Measurements from ENCODE around the gene SPTLC2. TPM values are rescaled to one million over a fixed set of nuclear protein-coding genes. Genes with fewer than 3 reads are reported as not detected.
A peak's percentile ranks its signal among the peaks of the same experiment; 100 is the strongest.

Gene SPTLC2
- total RNA-seq, 4 donors from 2014 or later: 14.5 to 51.3 (median 35.8) TPM

- intact Hi-C loops (cut with DNase I; ENCODE audit: low total_unique reads) (no loop called here), in situ Hi-C loops (cut with MboI; ENCODE audit: low pct_ligation_motif_present in 1 of 4, low pct_unique_long_range_greater_than_20kb in 1 of 4, low sequenced_read_pairs in 3 of 4) (no loop called here)
- TF ChIP-seq CTCF (IDR thresholded peaks at IDR 0.05) (no peak), POLR2A (IDR thresholded peaks at IDR 0.05) (no peak), POLR2AphosphoS5 (IDR thresholded peaks at IDR 0.05) (no peak), EP300 (IDR thresholded peaks at IDR 0.05; ENCODE audit: low read depth) (no peak)
- Histone ChIP-seq H3K27me3 (no peaks in the 10 kb centered on the region), H3K9me3 (no peaks in the 10 kb centered on the region), H3K27ac (peak overlapping the region in 3 of 4 donors; percentile 36 to 64 (median 50)), H3K4me1 (peaks cover 0 to 17% (median 4%) of the 10 kb centered on the region in 4 donors), H3K4me3 (no peak overlapping the region), H3K36me3 (no peaks in the 10 kb centered on the region)
- WGBS, 2 donors (ENCODE audit: low coverage in 1 of 2): 43% methylated on average over 2 of the region's 2 CpGs; no CpG with 5 or more reads in 1 of the 2 donors
- DNase-seq: no peak
Measured at GRCh38 chr14:77648520-77649200, 32.2 kb upstream of the SPTLC2 start.

DNA sequence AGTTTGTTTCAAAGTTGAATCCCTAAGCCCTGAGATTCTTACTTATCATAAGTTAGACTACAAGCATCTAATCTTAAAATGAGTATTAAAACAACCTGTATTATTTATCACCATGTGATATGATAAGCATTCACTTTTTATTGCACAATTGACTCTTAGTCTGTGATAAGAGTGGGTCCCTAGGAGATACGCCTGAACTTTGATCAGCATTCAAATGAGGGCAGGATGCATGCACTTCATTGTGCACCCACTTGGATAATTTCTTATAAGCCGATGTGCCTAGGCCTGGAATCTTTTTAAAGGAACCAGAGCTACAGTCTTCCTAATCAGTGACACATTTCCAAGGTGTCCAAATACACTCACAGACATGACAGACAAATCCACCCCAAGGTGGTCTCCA lies 31.4 kb upstream of the SPTLC2 start:
- in situ Hi-C loops (cut with MboI; ENCODE audit: low pct_ligation_motif_present in 1 of 4, low pct_unique_long_range_greater_than_20kb in 1 of 4, low sequenced_read_pairs in 3 of 4): no loop called here
- H3K4me3 ChIP-seq: no peak overlapping the region
- peak; percentile 21 for DNase-seq
- TF ChIP-seq CTCF (IDR thresholded peaks at IDR 0.05) (peak in 2 of 5 experiments; percentile 47 to 59), POLR2A (IDR thresholded peaks at IDR 0.05) (no peak)
- intact Hi-C loops (cut with DNase I; ENCODE audit: low total_unique reads): no loop called here
- peaks cover 0 to 16% (median 4%) of the 10 kb centered on the region in 4 donors for H3K4me1 ChIP-seq
- no peaks in the 10 kb centered on the region for H3K9me3 ChIP-seq
- peak overlapping the region in 2 of 4 donors; percentile 50 to 64 for H3K27ac ChIP-seq
- 50 to 52% methylated on average over 1 to 2 of the region's 2 CpGs for WGBS, 2 donors (ENCODE audit: low coverage in 1 of 2)
- no peaks in the 10 kb centered on the region for H3K27me3 ChIP-seq
- H3K36me3 ChIP-seq: no peaks in the 10 kb centered on the region

DNA sequence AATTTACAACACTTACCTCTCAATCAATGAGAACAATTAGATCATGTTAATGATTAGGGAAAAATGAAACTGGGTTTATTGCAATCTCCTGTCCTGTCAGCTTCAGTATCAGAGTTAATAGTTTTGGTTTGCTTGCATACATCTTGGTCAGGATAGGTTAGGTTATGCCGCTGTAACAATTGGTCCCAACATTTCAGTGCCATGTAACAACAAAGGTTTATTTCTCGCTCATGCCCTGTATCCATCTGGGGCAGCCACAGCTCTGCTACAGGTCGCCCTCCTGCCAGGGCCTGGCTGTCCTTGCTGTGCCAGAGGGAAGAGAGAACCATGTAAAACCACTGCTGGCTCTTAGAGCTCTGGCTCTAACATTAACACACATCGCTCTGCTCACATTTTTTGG lies 30.5 kb upstream of the SPTLC2 start:
- DNase-seq: no peak
- H3K4me3 ChIP-seq: no peak overlapping the region
- no peak overlapping the region for H3K27ac ChIP-seq
- no peaks in the 10 kb centered on the region for H3K36me3 ChIP-seq
- 92% methylated on average over 4 of the region's 4 CpGs; no CpG with 5 or more reads in 1 of the 2 donors for WGBS, 2 donors (ENCODE audit: low coverage in 1 of 2)
- in situ Hi-C loops (cut with MboI; ENCODE audit: low pct_ligation_motif_present in 1 of 4, low pct_unique_long_range_greater_than_20kb in 1 of 4, low sequenced_read_pairs in 3 of 4) (no loop called here), intact Hi-C loops (cut with DNase I; ENCODE audit: low total_unique reads) (no loop called here)
- no peaks in the 10 kb centered on the region for H3K9me3 ChIP-seq
- H3K4me1 ChIP-seq: peaks cover 0 to 20% (median 9%) of the 10 kb centered on the region in 4 donors
- no peaks in the 10 kb centered on the region for H3K27me3 ChIP-seq
- TF ChIP-seq EP300 (IDR thresholded peaks at IDR 0.05; ENCODE audit: low read depth) (no peak), POLR2AphosphoS5 (IDR thresholded peaks at IDR 0.05) (no peak), CTCF (IDR thresholded peaks at IDR 0.05) (no peak), POLR2A (IDR thresholded peaks at IDR 0.05) (no peak)

DNA sequence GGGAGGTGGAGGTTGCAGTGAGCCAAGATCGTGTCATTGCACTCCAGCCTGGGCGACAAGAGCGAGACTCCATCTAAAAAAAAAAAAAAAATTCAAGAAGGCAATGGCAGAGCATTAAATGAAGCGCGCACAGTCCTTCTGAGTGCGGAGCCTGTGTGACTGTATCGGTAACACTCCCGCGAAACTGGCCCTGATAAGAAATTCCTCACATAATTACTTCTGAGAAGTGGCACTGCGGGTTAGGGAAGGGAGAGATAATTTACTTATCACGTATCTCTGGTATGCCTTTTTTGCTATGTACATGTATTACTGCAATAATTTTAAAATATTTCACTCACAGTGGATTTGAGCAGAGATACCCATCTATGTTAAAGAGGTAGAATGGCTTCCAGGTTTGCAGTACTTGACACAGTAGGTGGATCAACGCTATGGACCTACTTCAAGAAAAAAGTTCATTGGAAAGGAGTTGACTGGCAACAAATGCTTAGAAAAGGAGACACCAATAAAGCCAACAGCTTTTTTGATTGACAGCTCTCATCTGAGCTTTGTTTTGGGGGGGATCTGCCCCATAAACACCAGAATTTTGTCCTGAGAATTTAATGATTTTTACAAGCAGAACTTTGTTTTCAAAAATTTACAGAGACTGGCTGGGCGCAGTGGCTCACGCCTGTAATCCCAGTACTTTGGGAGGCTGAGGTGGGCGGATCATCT lies 29.2 kb upstream of the SPTLC2 start:
- WGBS, 2 donors (ENCODE audit: low coverage in 1 of 2): 86 to 87% methylated on average over 14 to 15 of the region's 15 CpGs
- in situ Hi-C loops (cut with MboI; ENCODE audit: low pct_ligation_motif_present in 1 of 4, low pct_unique_long_range_greater_than_20kb in 1 of 4, low sequenced_read_pairs in 3 of 4): no loop called here
- TF ChIP-seq POLR2AphosphoS5 (IDR thresholded peaks at IDR 0.05): no peak
- TF ChIP-seq CTCF (IDR thresholded peaks at IDR 0.05): no peak
- TF ChIP-seq POLR2A (IDR thresholded peaks at IDR 0.05): no peak
- no peak for TF ChIP-seq EP300 (IDR thresholded peaks at IDR 0.05; ENCODE audit: low read depth)
- no peak for DNase-seq
- Histone ChIP-seq H3K27me3 (no peaks in the 10 kb centered on the region), H3K4me1 (peaks cover 5 to 30% (median 17%) of the 10 kb centered on the region in 4 donors), H3K27ac (no peak overlapping the region), H3K9me3 (no peaks in the 10 kb centered on the region), H3K36me3 (no peaks in the 10 kb centered on the region), H3K4me3 (no peak overlapping the region)
- intact Hi-C loops (cut with DNase I; ENCODE audit: low total_unique reads): no loop called here
